A673 (cell line): ENCODE results near the gene TMEM176A. TPM values are rescaled to one million over a fixed set of nuclear protein-coding genes. Genes with fewer than 3 reads are reported as not detected.

ENCODE experiments used
- BruUV-seq: library from RNA; stranded (reverse); fragments of 400-500 nt; replicated peaks from 2 replicates; lab custom pipeline; 2021; lab: Mats Ljungman, UMichigan
- CTCF ChIA-PET: fragments of 300-600 bp; sonication (Branson Sonifier 250); formaldehyde crosslinking; loops from one replicate; lab custom pipeline; 2022; ENCODE audit warnings: antibody characterized with exemption; lab: Charles Lee
- POLR2A ChIA-PET: fragments of 300-600 bp; sonication (Branson Sonifier 250); formaldehyde crosslinking; loops from one replicate; lab custom pipeline; 2022; ENCODE audit warnings: antibody characterized with exemption; ENCODE audit not compliant: low non-redundant PET; lab: Charles Lee
- DNase-seq: peaks from one replicate; pipeline ENCODE4 v3.0.0-alpha.2; 2015; ENCODE audit warnings: low spot score
- H3K27ac ChIP-seq: fragments of 200-600 bp; sonication (generic); 2 replicates; pipeline ENCODE4 v1.5.1; 2016; ENCODE audit warnings: mixed run types, low read depth, mild to moderate bottlenecking, mixed read lengths, antibody characterized with exemption, low read length; ENCODE audit not compliant: poor library complexity, severe bottlenecking
- H3K27me3 ChIP-seq: fragments of 200-600 bp; sonication (generic); replicated peaks from 2 replicates; pipeline ENCODE4 v1.6.1; 2017; ENCODE audit warnings: mixed run types, low read depth, mild to moderate bottlenecking, mixed read lengths, antibody characterized with exemption, low read length; ENCODE audit not compliant: insufficient read depth, poor library complexity
- H3K36me3 ChIP-seq: fragments of 200-600 bp; sonication (generic); 2 replicates; pipeline ENCODE4 v1.6.1; 2016; ENCODE audit warnings: mixed run types, mild to moderate bottlenecking, mixed read lengths, antibody characterized with exemption, low read length; ENCODE audit not compliant: insufficient read depth, poor library complexity, severe bottlenecking
- H3K4me1 ChIP-seq: fragments of 200-600 bp; sonication (generic); 2 replicates; pipeline ENCODE4 v1.6.1; 2017; ENCODE audit warnings: mixed run types, mild to moderate bottlenecking, mixed read lengths, antibody characterized with exemption, low read length; ENCODE audit not compliant: insufficient read depth, poor library complexity, severe bottlenecking
- H3K4me3 ChIP-seq: fragments of 200-600 bp; sonication (generic); 2 replicates; pipeline ENCODE4 v1.5.1; 2016; ENCODE audit warnings: low read depth, mixed run types, mild to moderate bottlenecking, mixed read lengths, low read length; ENCODE audit not compliant: poor library complexity, severe bottlenecking
- H3K9me3 ChIP-seq: fragments of 200-600 bp; sonication (generic); 2 replicates; pipeline ENCODE4 v1.6.1; 2016; ENCODE audit warnings: mixed run types, low read depth, mild to moderate bottlenecking, mixed read lengths, antibody characterized with exemption, low read length; ENCODE audit not compliant: poor library complexity, severe bottlenecking
- CTCF ChIP-seq: fragments of 300-800, 200-600 bp; sonication (generic); conservative IDR thresholded peaks from 2 replicates; pipeline ENCODE4 v1.5.1; 2017; ENCODE audit warnings: low read depth, mild to moderate bottlenecking, antibody characterized with exemption, low read length, moderate library complexity, mixed read lengths
- EZH2 ChIP-seq: fragments of 200-600 bp; sonication (generic); IDR thresholded peaks from 2 replicates; pipeline ENCODE4 v1.6.1; 2017; ENCODE audit warnings: borderline replicate concordance, low read depth, mild to moderate bottlenecking, mixed read lengths, antibody characterized with exemption, low read length; ENCODE audit not compliant: poor library complexity, severe bottlenecking
- intact Hi-C: fragments of 100-400 bp; cut with micrococcal nuclease; formaldehyde crosslinking; loops from one replicate; pipeline ENCODE4 v1.10.0; 2022; ENCODE audit not compliant: unreplicated experiment
- total RNA-seq: library from RNA; stranded (reverse); gene quantifications from 2 replicates; pipeline ENCODE4 v1.2.3, GENCODE V29; 2021

TMEM176A gene
- total RNA-seq, 1 experiment from 2014 or later, result 2.9 TPM

GRCh38 chr7:150781961-150782360 is 18.6 kb upstream of the TMEM176A start:
- H3K4me3 ChIP-seq, result no peak overlapping the region
- no peaks in the 10 kb centered on the region for H3K27me3 ChIP-seq
- CTCF ChIA-PET, result no interaction called here
- no TSS peak for BruUV-seq
- TF ChIP-seq EZH2 (no peak), CTCF (no peak)
- no peaks in the 10 kb centered on the region for H3K9me3 ChIP-seq
- intact Hi-C loops, result no loop called here
- H3K4me1 ChIP-seq, result peaks cover 41% of the 10 kb centered on the region
- H3K36me3 ChIP-seq, result no peaks in the 10 kb centered on the region
- DNase-seq, result no peak
- POLR2A ChIA-PET, result no interaction called here
- no peak overlapping the region for H3K27ac ChIP-seq

GRCh38 chr7:150784120-150784736 is 16.3 kb upstream of the TMEM176A start:
- Histone ChIP-seq H3K27ac (peak overlapping the region; percentile 98), H3K9me3 (no peaks in the 10 kb centered on the region), H3K36me3 (no peaks in the 10 kb centered on the region), H3K4me3 (no peak overlapping the region), H3K27me3 (no peaks in the 10 kb centered on the region), H3K4me1 (peaks cover 64% of the 10 kb centered on the region)
- BruUV-seq, result no TSS peak
- intact Hi-C loops, result no loop called here
- POLR2A ChIA-PET, result no interaction called here
- no peak for DNase-seq
- no peak for TF ChIP-seq EZH2
- TF ChIP-seq CTCF, result no peak
- CTCF ChIA-PET, result interaction anchor here (0.6 kb wide), 1 partner anchor 391 kb away, joined by 7 read pairs; no protein-coding TSS in a partner anchor

GRCh38 chr7:150784954-150785353 is 15.6 kb upstream of the TMEM176A start:
- Histone ChIP-seq H3K27me3 (no peaks in the 10 kb centered on the region), H3K36me3 (no peaks in the 10 kb centered on the region), H3K9me3 (no peaks in the 10 kb centered on the region), H3K4me3 (no peak overlapping the region), H3K27ac (peak overlapping the region; percentile 98), H3K4me1 (peaks cover 69% of the 10 kb centered on the region)
- DNase-seq, result no peak
- intact Hi-C loops, result no loop called here
- ChIA-PET POLR2A (no interaction called here), CTCF (no interaction called here)
- TF ChIP-seq EZH2, result no peak
- no peak for TF ChIP-seq CTCF
- BruUV-seq, result no TSS peak
